ENCODE data around the gene LGSN. TPM values are rescaled to one million over a fixed set of nuclear protein-coding genes. Genes with fewer than 3 reads are reported as not detected.

The LGSN gene
- total and polyA plus RNA-seq, 10 donors: 0.09 to 0.46 (median 0.13) TPM; not detected in 1

- TF ChIP-seq POLR2A (IDR thresholded peaks at IDR 0.05) (no peak), POLR2AphosphoS5 (IDR thresholded peaks at IDR 0.05) (no peak), CTCF (IDR thresholded peaks at IDR 0.05 in 8 of 11, conservative IDR thresholded peaks at IDR 0.05 in 3 of 11) (no peak)
Observed at GRCh38 chr6:63261820-63262219, 58.0 kb downstream of the LGSN start.

GRCh38 chr6:63259153-63259552 is 60.6 kb downstream of the LGSN start:
- TF ChIP-seq CTCF (IDR thresholded peaks at IDR 0.05 in 8 of 11, conservative IDR thresholded peaks at IDR 0.05 in 3 of 11) (no peak), POLR2A (IDR thresholded peaks at IDR 0.05) (no peak), POLR2AphosphoS5 (IDR thresholded peaks at IDR 0.05) (no peak)
- intact Hi-C loops (cut with DNase I; ENCODE audit: low total_unique reads): no loop called here
- DNase-seq: no peak
- no peaks in the 10 kb centered on the region for H3K27me3 ChIP-seq (replicated peaks in 1 of 7)
- no peaks in the 10 kb centered on the region for H3K36me3 ChIP-seq
- H3K27ac ChIP-seq: no peak overlapping the region
- H3K4me1 ChIP-seq: no peaks in the 10 kb centered on the region
- no peak overlapping the region for H3K4me3 ChIP-seq
- H3K9me3 ChIP-seq: no peaks in the 10 kb centered on the region

More at GRCh38 chr6:63261820-63262219, 58.0 kb downstream of the LGSN start:
- no peaks in the 10 kb centered on the region for H3K4me1 ChIP-seq
- no peaks in the 10 kb centered on the region for H3K9me3 ChIP-seq
- no peaks in the 10 kb centered on the region for H3K36me3 ChIP-seq
- 54 to 85% (median 68%) methylated on average over 3 of the region's 3 CpGs for WGBS, 5 donors
- intact Hi-C loops (cut with DNase I; ENCODE audit: low total_unique reads): no loop called here
- no peak overlapping the region for H3K27ac ChIP-seq
- DNase-seq: no peak
- H3K4me3 ChIP-seq: no peak overlapping the region
- H3K27me3 ChIP-seq (replicated peaks in 1 of 7): no peaks in the 10 kb centered on the region

- intact Hi-C loops (cut with DNase I; ENCODE audit: low total_unique reads): no loop called here
- Histone ChIP-seq H3K4me3 (no peak overlapping the region), H3K4me1 (no peaks in the 10 kb centered on the region), H3K27me3 (replicated peaks in 1 of 7) (no peaks in the 10 kb centered on the region), H3K36me3 (no peaks in the 10 kb centered on the region), H3K27ac (no peak overlapping the region), H3K9me3 (no peaks in the 10 kb centered on the region)
- 91 to 94% (median 93%) methylated on average over 3 of the region's 3 CpGs for WGBS, 5 donors
- no peak for DNase-seq
- TF ChIP-seq POLR2AphosphoS5 (IDR thresholded peaks at IDR 0.05): no peak
- no peak for TF ChIP-seq CTCF (IDR thresholded peaks at IDR 0.05 in 8 of 11, conservative IDR thresholded peaks at IDR 0.05 in 3 of 11)
- no peak for TF ChIP-seq POLR2A (IDR thresholded peaks at IDR 0.05)
Observed at GRCh38 chr6:63249875-63250482, 69.8 kb downstream of the LGSN start.

- no peaks in the 10 kb centered on the region for H3K27me3 ChIP-seq (replicated peaks in 1 of 7)
- H3K27ac ChIP-seq: no peak overlapping the region
- H3K36me3 ChIP-seq: no peaks in the 10 kb centered on the region
- no peaks in the 10 kb centered on the region for H3K4me1 ChIP-seq
- H3K9me3 ChIP-seq: no peaks in the 10 kb centered on the region
- intact Hi-C loops (cut with DNase I; ENCODE audit: low total_unique reads): no loop called here
- H3K4me3 ChIP-seq: no peak overlapping the region
- DNase-seq: no peak
- TF ChIP-seq CTCF (IDR thresholded peaks at IDR 0.05 in 8 of 11, conservative IDR thresholded peaks at IDR 0.05 in 3 of 11): no peak
- TF ChIP-seq POLR2A (IDR thresholded peaks at IDR 0.05): no peak
Observed at GRCh38 chr6:63246581-63246980, 73.2 kb downstream of the LGSN start.

Data from spleen (tissue), 11 donors.